CD1c-positive myeloid dendritic cell (primary cell): Measurements from ENCODE around the gene PCID2.
A peak's percentile ranks its signal among the peaks of the same experiment; 100 is the strongest.

Experiments
- DNase-seq: peaks from one replicate; pipeline ENCODE4 v3.0.0-alpha.2; 2016; ENCODE audit errors: extremely low spot score

Gene PCID2

DNA sequence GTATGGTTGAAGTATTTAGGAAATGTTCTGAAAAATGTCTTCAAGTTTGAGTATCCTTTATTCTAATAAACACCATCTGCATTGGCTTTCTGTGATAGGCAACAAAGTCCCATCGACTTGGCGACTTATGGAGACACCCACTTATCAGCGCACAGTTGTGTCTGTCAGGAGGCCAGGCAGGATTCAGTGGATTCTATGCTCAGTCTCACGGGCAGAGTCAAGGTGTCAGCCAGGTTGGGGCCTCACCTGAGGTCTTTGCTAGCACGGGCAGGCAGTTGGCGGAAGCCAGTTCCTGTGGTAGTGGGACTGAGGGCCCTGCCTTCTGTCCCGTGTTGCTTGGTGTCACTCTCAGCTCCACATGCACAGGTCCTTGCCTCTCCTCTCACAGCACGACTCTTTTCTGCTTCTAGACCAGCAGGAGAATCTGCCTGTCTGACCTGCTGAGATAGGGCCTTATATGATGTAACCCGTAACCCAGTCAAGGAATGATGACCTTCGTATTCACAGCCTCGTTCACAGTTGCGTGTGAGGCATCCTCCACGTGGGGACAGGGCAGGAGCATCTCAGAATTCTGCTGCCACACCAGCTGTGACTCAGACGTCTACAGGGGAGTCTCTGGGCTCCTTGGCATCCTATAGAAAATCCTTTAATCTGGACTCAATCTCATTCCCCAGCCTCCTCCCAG lies 10.9 kb upstream of the PCID2 start:
- no peak for DNase-seq

GRCh38 chr13:113218586-113218985 lies 10.1 kb upstream of the PCID2 start:
- DNase-seq, result no peak

GRCh38 chr13:113216254-113217048 lies 8.0 kb upstream of the PCID2 start:
- no peak for DNase-seq

DNA sequence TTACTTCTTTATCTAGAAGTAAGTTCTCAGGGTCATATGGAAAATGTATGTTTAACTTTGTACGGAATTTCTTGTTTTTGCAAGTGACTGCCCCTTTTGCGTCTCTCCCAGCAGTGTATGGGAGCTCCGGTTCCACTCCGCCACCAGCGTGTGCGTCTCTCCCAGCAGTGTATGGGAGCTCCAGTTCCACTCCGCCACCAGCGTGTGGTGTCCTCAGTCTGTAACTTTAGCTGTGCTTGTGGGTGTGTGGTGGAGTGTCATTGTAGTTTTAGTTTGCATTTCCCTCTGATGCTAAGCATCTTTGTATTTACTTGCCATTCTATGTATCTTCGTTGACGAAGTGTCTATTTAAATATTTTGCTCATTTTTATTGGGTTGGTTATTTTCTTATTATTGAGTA lies 3.3 kb upstream of the PCID2 start:
- DNase-seq, result peak; percentile 11

- no peak for DNase-seq
These were observed 2.4 kb upstream of the PCID2 start for GRCh38 chr13:113210833-113211232.

DNA sequence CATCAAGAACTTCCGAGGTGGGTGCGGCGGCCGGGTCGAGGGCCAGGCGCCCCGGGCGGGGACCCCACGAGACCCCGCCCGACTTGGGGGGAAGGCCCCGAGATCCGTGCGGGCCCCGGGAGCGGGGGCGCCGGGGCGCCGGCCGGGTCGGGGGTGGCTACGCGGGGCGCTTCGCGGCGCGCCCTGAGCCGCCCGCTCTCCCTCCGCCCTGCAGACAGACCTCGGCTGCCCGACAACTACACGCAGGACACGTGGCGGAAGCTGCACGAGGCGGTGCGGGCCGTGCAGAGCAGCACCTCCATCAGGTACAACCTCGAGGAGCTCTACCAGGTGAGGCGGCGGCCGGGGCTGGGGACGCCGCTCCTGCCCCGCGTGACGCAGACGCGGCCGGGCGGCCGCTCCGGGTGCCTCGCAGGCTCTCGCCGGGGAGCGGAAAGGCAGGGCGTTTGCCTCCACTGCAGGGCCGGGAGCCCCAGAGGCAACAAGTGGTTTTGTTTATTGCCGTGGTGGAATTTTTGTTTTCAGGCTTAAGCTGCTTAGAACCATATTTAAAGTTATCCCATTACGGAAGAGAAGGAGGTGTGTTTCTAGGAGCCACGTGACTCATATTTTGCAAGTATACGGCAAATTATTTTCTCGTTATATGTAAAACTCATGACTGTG lies 1.4 kb upstream of the PCID2 start:
- DNase-seq, result peak; percentile 60

- peak; percentile 85 for DNase-seq
These were observed 878 bp upstream of the PCID2 start, which contains the start of gene CUL4A for GRCh38 chr13:113209336-113209758. TSS of gene CUL4A (plus strand) at chr13:113209613. CDS start at chr13:113209628, 15 bp downstream.

DNA sequence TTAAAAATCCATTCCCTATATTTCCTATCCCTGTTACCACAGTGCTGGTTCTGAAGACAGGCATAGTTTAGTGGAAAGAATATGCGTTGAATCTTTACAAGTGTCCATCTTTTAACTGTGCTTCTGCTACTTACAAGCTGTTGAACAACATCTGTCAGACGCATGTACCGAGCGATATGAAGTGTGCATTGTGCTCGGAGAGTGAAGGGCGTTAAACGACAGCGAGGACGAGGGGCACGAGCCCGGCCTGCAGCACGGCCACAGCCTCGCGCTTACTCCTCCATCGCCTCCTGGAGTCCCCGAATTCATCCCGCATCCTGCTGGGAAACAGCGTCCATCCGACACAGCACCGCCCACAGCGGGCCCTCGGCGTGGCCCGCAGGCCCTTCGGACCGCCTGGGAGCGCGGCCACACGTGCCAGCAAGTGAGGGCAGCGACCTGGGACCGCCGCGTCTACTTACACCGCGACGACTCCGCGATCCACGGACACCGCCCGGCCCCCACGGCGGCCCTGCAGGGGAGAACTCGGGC lies 514 bp downstream of the PCID2 start:
- DNase-seq, result peak; percentile 47

DNA sequence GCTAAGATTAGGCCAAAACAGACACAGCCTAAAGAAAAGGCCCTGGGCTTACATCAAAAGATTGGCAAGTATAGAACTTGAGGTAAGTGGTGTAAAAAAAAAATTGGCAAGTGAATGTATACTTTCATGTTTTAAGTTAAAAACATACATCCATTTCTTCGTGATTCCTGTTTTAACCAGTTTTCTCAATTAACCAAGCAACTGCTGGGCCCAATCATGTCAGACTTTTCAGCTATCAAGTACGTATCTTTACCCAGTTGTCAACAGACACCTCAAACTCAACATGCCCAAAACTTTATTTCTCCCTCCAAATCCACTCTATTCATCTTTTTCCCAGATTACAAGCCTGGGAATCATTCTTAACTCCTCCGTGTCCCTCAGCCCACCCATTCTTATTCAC lies 1.0 kb downstream of the PCID2 start:
- no peak for DNase-seq

- DNase-seq, result no peak
These were observed 3.0 kb downstream of the PCID2 start for GRCh38 chr13:113205428-113205931.

GRCh38 chr13:113204378-113204734 lies 4.1 kb downstream of the PCID2 start:
- DNase-seq, result no peak

DNA sequence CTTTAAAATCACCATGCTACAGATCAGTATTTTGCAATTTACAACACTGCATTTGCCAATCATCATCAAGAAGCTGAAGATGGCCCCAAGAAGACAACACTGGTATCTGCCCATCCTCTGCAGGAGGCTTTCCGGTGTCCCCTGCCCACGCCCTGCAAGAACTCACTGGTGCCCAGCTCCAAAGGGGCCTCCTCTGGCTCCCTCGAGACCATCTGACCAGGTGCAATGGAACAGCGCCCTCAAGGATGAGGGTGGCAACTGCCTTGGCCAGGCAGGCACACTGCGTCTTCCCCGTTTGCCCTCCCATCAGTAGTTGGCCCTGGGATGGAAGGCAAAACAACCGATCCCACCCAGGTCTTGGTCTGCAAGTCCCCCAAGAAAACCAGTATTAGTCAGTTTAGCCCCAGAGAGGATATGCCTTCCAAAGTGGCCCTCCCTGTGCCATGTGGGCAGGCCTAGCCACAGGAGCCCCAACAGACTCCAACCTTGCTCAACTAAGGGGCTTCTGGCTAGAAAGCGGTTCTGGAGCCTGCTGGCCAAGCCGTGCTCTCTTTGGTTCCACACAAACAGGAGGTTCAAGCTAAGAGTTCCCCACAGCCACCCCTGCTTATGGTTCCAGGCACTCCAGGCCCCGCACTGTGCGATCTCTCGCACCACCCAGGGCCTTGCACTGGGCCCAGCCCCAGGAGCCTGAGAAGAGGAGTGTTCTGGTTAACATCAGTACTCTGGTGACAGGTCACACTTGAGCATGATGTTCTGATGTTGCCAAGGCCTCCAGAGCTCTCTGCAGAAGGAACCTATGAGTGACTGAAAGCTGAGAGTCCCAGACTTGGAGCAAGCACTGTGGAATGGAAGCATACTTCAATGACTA lies 4.7 kb downstream of the PCID2 start:
- no peak for DNase-seq

- no peak for DNase-seq
These were observed 5.6 kb downstream of the PCID2 start for GRCh38 chr13:113202912-113203311.

DNA sequence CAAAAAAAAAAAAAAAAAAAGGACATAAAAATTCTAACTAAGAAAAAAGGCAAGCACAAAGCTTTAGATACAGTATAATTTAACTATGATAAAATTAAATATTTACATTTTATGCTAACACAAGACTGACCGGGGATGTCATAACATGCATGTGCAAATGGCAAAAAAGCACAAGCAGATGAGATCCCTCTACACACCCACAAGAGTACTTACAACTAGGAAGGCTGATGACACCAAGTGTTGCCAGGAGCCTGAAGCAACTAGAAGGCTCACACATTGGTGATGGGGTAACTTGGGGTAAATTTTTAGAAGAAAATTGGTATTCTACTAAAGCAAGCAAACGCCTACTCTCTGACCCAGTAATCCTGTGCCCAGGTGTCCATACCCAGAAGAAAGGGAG lies 6.7 kb downstream of the PCID2 start:
- DNase-seq, result no peak

DNA sequence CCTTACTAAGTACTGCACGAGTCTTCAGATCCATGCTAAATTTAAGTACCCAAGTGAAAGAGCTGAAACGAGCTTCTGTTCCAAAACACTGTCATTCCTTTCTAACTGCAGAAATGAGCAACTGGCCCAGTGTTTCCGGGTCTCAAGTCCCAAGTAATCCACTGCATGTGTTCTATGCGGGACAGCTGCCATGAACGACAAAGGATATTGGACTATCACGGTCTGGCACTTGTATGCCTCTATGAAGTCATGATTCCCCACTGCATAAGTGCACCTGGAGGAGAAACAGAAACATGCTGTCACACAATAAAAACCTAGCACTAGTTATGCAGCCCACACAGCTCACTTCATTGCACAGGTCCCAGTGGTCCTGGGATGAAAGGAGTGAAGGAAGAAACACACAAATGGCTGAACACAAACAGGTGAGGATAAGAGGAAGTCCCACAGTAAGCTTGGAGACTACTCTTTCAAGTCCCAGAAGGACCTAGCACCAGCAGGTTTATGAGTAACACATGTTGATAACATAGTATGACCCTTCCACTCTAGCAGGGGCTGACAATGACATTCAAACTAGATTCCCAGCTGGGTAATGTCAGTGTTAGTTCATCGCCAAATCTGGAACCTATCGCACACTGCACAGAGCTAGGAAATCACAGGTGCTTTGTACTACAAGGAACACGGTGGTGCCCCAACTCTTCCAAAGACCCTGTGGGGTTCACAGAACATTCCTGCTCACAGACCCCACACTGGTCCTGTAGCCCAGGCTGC lies 11.3 kb downstream of the PCID2 start:
- no peak for DNase-seq

DNA sequence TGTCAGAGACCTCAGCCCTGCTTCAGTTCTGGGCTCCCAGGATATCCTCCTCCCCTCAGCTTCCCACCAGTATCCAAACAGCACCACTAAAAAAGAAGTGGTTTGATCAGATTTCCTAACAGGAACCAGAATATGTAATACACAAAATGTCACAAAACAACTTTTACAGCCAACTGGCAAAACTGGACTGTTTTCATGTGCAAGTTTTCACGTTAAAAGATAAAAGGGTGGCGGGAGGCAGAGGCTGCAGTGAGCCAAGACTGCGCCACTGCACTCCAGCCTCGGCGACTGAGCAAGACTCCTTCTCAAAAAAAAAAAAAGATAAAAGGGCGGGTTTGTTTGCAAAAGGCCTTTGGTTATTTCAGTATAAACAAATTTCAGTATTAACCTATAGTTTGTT lies 13.1 kb downstream of the PCID2 start:
- DNase-seq, result no peak

DNA sequence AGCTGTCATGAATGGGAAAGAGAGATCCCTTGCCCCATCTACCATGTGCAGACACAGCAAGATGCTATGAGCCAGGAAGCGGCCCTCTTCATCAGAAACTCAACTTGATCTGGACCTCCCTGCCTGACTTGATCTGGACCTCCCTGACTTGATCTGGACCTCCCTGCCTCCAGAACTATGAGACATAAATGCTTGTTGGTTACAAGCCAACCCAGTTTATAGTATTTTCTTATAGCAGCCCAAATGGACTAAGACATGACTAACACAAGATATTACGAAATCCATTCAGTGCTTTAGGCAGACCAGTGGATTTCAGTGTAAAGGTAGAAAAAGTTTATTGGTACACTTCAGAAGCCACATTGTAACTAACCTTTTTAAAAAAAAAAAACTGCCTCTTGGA lies 15.6 kb downstream of the PCID2 start:
- no peak for DNase-seq

DNA sequence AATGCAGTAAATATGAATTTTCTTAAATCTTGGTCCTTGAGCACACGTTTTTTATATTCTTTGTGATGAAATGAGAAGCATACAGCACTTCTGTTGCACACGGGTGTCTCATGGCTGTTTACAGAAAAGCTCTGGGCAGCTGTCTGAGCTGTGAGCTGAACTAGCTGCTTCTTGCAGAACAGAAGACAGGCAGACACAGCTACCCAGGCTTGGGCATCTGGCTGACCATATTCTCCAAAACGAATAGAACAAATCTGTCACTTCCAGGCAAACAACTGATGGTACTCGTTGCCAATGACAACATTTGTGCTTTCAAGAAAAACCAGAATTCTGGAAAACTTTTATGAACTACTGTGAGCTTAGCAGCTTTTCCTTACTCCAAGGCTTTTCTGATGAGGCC lies 16.2 kb downstream of the PCID2 start:
- DNase-seq, result no peak

- no peak for DNase-seq
These were observed 18.3 kb downstream of the PCID2 start for GRCh38 chr13:113190181-113190580.

GRCh38 chr13:113187883-113188665 lies 20.4 kb downstream of the PCID2 start:
- DNase-seq, result no peak
